Measurements from ENCODE around the gene TECRL.

TECRL gene

DNA sequence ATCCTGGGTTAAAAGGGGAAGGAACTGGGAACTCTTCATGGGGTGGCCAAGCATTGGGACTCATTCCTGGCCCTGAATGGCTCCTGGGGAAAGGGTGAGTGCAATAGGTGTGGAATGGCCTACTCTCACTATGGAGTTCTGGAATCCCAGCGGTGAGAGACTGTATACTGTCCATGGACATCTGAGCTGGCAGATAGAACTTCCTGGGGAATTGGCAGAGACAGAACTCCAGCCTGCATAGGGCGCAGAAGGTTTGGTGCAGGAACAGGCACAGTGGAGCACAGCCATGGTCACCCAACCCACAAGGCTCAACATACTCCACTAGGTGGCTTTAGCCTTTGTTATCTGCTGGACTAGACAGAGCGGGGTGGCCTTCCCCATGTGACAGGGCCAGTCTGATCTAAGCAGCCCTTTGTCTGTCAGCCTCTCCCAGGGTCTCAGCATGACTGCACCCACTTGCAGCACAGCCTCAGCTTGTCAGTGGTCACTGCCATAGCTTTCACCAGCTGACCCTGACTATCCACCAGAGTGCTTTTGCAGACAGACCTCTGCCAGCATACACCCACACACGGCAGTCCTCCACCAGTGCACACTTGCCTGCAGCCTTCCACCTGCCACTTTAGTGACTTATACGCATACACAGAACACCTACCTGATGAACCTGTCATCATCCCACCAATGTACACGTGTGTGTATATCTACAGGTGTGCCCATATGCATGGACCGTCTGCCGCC is 48.4 kb downstream of the TECRL start:
- no peak for DNase-seq (ENCODE audit: low spot score)
- TF ChIP-seq, protein P1, sequence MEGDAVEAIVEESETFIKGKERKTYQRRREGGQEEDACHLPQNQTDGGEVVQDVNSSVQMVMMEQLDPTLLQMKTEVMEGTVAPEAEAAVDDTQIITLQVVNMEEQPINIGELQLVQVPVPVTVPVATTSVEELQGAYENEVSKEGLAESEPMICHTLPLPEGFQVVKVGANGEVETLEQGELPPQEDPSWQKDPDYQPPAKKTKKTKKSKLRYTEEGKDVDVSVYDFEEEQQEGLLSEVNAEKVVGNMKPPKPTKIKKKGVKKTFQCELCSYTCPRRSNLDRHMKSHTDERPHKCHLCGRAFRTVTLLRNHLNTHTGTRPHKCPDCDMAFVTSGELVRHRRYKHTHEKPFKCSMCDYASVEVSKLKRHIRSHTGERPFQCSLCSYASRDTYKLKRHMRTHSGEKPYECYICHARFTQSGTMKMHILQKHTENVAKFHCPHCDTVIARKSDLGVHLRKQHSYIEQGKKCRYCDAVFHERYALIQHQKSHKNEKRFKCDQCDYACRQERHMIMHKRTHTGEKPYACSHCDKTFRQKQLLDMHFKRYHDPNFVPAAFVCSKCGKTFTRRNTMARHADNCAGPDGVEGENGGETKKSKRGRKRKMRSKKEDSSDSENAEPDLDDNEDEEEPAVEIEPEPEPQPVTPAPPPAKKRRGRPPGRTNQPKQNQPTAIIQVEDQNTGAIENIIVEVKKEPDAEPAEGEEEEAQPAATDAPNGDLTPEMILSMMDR (IDR thresholded peaks at IDR 0.05; ENCODE audit: extremely low read depth, missing control alignments) = no peak

DNA sequence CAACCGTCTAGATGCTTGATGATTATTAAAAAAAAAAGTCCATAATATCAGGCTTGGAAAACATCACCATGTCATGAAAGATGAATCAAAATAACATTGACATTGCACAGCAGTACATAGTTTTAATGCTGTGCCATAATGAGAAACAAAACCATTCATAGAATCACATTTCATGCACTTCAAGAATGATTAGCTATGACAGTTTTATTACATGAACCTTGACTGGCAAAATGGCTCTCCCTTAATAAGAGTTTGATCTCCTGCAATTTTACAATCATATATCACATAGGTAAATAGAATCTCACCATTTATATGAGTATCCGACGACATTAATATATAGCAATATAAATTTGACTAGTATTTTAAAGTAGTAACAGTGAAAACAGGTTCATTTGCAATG is 49.8 kb downstream of the TECRL start:
- DNase-seq (ENCODE audit: low spot score) = no peak
- TF ChIP-seq, protein P1 (IDR thresholded peaks at IDR 0.05; ENCODE audit: extremely low read depth, missing control alignments) = no peak

GRCh38 chr4:64353904-64354303 is 55.3 kb downstream of the TECRL start:
- TF ChIP-seq, protein P1 (IDR thresholded peaks at IDR 0.05; ENCODE audit: extremely low read depth, missing control alignments) = no peak
- no peak for DNase-seq (ENCODE audit: low spot score)

- DNase-seq (ENCODE audit: low spot score) = no peak
- TF ChIP-seq, protein P1 (IDR thresholded peaks at IDR 0.05; ENCODE audit: extremely low read depth, missing control alignments) = no peak
These were observed 67.5 kb downstream of the TECRL start for GRCh38 chr4:64341711-64342110.

DNA sequence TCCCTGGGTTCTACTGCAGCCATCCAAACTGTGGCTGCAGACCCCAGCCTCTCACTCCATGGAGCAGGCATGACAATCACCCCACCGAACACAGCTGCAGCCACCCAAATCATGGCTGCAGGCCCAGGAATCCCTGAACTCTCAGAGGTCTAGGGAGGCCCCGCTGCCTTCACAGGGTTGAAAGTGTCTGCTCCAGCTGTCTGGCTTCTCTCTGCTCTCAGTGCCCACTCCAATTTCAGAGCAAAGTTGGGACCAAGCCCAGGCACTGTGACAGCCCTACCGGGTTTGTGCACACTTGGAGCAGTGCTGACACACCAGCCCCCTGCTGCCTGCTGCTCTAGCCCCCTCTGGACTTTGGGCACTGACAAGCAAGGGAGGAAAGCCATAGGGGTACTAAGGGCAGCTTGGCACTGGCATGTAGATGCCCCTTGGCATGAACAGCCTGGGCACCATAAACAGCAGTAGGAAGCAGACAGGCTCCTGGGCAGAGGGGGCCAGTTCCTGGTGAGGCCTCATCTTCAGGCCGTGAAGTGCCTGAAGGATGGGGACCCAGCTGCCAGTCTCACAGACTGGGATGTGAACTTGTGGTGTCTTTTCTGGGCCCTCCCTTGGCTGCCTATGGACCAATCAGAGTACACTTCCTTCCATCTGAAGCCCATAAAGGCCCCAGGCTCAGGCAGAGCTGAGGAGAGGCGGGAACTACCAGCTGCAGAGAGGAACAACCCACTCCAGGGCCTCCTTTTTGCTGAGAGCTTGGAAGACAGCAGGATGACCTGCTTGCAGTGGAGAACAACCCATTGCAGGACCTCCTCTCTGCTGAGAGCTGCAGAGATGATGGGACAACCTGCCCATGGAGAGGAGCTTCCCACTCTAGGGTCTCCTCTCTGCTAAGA is 68.8 kb downstream of the TECRL start:
- no peak for DNase-seq (ENCODE audit: low spot score)
- TF ChIP-seq, protein P1 (IDR thresholded peaks at IDR 0.05; ENCODE audit: extremely low read depth, missing control alignments) = no peak

DNA sequence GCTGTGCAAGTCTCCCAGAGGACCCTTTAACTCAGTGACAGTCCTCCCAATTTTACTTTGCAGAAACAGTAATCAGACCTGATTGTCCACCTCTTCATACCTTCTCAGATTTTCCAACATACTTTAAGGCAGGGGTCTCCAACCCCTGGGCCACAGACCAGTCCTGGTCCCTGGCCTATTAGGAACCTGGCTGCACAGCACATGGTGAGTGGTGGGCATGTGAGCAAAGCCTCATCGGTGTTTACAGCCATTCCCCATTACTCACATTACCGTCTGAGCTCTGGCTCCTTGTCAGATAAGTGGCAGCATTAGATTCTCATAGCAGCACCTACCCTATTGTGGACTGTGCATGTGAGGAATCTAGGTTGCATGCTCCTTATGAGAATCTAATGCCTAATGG is 74.3 kb downstream of the TECRL start:
- no peak for DNase-seq (ENCODE audit: low spot score)
- TF ChIP-seq, protein P1 (IDR thresholded peaks at IDR 0.05; ENCODE audit: extremely low read depth, missing control alignments) = no peak

DNA sequence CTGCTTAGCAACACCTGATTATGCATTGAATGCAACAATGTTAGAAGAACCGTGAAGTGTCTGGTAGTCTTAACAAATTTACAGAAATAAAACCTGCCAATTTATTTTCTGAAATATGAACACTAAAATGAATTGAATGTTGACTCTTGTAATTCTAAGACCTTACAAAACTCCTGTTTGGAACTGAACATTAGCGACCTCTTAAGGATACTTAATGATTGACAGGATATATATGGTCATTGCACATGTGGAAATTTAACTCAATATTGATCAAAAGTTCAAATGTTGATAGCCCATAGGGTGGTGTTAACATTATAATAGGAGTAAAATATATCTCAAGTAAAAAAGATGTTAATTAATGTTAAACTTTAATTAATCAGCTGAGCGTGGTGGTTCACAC is 79.1 kb downstream of the TECRL start:
- TF ChIP-seq, protein P1 (IDR thresholded peaks at IDR 0.05; ENCODE audit: extremely low read depth, missing control alignments) = no peak
- no peak for DNase-seq (ENCODE audit: low spot score)

All from GM20000 (cell line).